GM18873 (cell line): ENCODE data around the gene PCNX2.

ENCODE experiments used
- ATAC-seq: cut with Tn5 transposase; IDR thresholded peaks from one replicate; pipeline ENCODE4 v1.9.1; 2021; ENCODE audit warnings: mild to moderate bottlenecking, moderate library complexity, moderate number of reproducible peaks; ENCODE audit not compliant: unreplicated experiment, low FRiP score

Gene PCNX2

GRCh38 chr1:233237647-233238046 is 57.9 kb downstream of the PCNX2 start:
- ATAC-seq = no peak

- ATAC-seq = no peak
Observed at GRCh38 chr1:233233508-233234040, 62.0 kb downstream of the PCNX2 start.

DNA sequence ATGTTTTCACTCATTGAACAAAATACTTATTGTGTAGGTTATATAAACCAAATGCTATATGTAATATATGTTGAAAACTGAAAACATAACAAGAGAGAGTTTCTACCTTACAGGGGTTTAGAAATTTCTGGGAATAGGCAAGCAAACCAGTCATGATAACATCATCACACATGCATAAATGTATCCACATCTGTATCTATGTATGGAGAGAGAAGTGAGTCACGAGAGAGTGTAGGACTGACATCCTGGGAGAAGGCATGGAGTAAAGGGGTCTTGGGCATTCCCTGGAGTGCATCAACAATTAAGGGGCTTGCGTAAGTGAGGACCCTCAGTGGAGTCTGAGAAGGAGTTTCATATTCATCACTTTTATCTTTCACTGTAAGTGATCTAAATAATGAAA is 65.5 kb downstream of the PCNX2 start:
- ATAC-seq = no peak

DNA sequence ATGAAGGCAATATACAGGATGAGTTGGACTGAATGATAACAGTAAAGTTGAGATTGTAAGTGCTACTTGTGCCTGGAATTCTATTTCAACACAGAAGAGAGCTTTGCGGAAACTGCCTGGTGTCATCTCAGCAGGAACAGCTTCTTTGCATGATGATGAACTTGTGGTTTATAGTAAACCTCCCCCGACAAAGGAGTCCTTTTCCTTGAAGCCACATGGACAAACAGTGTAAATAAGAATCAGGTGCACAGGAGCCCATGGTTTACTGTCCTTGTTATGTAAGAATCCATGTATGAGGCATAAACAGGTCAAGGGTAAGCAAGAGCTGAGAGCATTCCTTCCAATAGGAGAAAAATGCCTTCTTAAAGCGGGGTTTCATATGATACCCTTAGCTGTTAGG is 66.2 kb downstream of the PCNX2 start:
- ATAC-seq = no peak

DNA sequence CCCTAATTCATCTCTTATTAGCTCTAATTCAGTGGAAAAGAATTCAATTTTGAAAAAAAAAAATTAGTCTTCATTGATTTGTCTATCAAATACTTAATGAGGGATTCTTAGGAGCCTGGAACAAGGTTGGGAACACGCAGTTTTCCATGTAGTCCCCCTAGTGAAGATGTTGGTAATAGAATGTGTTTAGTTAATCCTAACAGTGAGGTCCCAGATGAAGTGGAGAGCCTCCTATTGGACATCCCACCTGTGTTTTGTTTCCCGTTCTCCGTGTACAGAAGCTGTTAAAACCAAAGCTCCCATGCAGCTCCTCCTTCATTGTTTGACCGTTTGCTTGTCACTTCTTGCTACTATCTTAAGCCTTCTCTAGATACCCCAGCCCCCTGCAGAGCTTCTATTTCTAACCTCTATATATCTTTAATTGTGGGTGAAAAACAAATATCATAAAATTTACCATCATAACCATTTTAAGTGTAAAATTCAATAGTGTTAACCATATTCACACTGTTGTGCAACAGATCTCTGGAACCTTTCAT is 67.5 kb downstream of the PCNX2 start:
- no peak for ATAC-seq

DNA sequence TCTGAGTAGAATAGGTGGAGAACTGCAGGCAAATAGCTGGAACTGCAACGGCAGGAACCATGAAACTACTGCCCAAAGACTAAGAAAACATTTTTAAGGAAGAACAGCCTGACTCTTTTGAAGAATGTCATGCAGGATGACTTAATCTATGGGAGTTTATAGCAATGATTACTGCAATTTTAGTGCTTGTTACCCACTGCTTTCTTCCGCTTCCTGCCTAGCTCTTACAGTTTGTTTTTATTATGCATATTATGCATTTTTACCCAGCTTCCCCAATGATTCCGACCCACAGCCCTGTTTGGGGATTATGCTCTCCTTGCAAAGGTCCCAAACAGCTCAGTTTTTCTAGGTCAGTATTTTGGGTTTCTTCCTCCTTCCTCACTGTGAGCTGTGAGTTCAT is 71.2 kb downstream of the PCNX2 start:
- no peak for ATAC-seq

DNA sequence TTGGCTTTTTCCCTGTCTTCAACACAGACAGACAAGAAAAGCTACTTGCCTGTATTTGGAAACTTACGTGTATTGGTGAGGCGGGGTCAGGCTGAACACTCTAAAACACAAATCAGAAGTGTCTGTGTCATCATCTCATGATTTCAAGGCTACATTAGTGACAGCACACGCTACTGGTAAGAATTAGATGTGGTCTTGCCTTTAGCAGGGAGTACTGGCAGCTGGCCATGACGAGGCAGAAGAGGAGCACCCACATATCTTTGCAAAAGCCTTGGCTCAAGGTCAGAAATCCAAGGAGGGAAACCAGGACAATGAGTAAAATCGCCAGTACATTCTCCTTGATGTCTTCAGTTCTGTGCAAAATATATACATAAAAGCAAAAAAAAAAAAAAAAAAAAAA is 77.7 kb downstream of the PCNX2 start:
- ATAC-seq = no peak

GRCh38 chr1:233216009-233216408 is 79.5 kb downstream of the PCNX2 start:
- no peak for ATAC-seq

DNA sequence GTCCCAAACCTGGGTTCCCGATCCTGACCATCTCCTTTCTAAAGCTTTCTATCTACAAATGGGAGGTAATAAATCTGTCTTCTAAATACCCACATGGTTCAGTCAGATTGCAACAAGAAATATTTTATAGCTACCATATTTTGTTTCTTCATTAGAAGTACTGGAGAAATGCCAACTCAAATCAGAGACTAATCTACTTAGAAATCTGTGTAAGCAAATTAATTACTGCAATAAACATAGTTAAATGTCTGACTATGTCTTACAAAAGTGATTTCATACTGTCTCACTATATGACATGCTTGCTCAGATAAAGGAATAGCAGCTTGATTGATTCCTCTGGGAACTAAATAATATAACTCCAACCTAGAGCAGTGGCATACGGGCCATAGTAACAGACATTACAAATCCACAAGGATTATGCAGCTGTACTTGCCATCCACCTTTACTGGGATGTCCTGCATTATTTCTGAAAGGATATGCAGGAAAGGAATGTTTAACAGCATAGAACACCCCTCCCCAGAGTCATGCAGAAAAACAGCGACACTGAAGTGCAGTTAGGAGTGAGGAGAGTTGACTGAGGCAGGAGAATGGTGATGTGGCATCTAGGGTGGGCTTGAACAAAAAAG is 80.3 kb downstream of the PCNX2 start:
- no peak for ATAC-seq

DNA sequence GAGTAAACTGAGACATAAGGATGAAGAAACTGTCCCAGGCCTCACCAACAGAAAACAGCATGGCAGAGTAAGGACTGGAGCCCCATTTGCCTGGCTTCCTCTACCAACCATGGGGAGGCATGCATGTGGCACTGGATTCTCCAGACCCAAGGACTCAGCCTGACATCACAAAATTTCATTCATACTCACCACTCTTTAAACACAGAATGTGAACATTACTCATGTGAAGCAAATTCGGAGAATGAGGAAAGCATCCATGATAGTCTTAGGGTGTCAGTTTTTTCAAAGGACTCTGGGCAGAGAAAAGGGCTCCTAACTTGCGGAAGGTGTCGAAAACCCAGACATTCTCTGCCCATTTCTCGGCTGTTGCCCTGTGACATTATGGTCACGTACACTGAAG is 83.9 kb downstream of the PCNX2 start:
- no peak for ATAC-seq

GRCh38 chr1:233211106-233211505 is 84.4 kb downstream of the PCNX2 start:
- no peak for ATAC-seq

DNA sequence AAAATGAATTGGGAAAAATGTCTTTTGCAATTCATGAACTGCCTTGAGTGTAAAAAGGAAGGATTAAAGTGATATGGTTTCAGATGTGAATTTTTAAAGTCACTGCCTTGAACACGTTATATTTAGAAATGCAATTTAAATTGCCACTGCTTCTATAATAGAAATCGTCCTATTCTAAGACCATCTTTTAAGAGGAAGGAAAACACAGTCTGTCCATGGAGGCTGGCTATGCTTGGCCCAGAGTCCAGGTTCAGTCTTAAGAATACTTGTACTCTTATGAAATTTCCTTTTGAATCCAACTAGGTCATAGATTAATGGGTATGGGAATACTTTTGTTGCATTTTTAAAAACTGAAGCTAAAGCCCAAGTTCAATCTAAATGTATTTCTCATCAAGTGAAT is 86.0 kb downstream of the PCNX2 start:
- ATAC-seq = no peak

DNA sequence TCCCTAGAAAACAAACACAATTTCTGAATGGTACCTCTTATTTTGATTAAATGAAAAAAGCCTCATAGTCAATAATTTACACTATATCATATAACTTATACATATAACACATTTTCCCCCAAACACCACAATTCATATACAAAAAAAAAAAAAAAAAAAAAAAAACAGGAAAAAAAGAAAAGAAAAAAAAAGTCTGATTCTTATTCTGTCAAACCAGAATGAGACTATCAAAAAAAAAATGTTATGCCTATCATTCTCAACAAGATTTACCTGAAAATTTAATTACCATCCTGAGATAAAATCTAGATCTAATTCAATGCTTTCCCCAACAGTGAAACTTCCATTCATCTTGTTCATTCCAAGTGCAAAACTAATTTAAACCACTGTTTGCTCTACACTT is 86.8 kb downstream of the PCNX2 start:
- no peak for ATAC-seq

DNA sequence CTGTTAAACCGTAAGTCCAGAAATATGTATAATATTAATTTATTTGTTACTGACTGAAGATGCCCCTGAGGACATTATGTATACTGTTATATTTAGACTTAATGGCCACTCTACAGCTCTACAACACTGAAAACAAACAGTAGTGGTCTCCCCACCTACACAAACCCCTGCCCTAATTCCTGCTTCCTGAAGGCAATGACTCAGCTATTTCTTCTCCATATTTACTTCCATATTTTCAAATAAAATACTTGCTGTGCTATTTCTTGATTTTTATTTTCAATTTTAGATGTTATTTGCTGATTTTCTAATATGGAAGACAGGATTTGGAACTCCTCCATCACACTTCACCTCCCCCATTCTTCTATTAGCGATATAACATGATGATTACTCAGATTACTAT is 97.6 kb downstream of the PCNX2 start:
- ATAC-seq = no peak

GRCh38 chr1:233193741-233194140 is 101.8 kb downstream of the PCNX2 start:
- ATAC-seq = no peak

DNA sequence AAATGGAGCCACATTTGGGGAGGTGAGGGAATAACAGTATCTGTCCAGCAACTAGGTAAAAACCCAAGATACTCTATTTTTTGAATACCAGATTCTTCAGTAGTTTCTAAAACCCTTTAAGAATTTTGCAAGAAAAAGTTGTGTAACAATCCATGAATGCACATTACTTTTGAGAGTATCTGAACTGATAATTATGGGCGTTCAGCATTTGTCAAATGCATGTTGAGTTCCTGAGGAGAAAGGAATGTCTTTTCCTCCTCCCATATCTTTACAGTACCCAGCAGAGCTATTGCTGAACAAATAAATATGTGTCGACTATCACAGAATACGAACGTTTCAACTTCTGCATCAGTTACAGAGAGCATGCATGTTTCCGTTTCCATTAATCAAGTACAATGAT is 104.5 kb downstream of the PCNX2 start:
- ATAC-seq = no peak

GRCh38 chr1:233189526-233189925 is 106.0 kb downstream of the PCNX2 start:
- no peak for ATAC-seq

DNA sequence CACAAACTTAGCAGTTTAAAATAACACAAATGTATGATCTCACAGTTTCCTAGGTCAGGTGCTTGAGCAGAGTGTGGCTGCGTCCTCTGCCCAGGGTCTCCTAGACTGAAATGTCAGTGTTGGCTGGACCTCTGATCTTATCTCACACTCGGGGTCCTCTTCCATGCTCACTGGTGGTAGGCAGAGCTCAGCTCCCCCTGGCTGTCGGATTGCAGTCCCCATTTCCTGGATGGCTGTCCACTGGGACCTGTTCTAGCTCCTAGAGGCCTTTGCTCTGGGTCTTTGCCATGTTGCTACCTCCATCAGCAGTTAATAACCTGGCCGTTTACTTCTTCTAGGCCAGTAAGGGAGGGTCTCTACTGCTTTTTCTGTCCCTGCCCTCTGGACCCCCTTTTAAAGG is 107.5 kb downstream of the PCNX2 start:
- ATAC-seq = no peak

DNA sequence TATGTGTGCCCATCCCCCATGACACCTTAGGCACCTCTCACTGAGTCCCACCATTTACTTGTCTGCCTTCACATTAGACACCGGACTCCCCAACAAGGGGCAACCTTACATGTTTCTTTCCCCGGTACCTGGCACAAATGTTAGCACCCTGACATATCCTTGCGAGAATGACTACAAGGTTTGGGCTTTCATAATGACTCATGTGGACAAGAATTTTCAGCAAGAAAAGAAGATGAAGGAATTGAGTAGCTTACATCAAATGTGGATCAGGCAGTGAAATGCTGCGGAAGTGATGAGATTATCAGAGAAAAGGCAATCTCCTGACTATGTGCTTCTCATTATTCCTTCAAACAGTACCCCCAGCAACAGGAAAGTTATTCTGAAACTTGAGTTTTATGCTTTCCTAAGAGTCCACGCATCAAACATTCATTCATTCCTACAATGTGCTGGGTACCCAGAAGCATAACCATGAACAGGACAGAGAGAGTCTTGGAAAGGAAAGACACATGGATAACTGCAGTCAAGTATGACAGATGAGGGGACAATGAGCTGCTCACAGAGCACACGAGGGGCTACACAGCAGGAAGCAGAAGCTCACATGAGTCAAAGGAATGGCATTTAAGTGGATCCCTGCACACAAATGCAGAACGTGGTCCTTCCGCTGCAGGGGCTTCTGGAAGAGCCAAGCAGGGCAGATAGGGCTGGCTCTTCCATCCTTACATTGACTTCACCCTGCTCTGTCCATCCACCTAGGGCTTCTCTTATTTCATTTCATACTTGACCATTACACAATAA is 112.1 kb downstream of the PCNX2 start:
- ATAC-seq = no peak

DNA sequence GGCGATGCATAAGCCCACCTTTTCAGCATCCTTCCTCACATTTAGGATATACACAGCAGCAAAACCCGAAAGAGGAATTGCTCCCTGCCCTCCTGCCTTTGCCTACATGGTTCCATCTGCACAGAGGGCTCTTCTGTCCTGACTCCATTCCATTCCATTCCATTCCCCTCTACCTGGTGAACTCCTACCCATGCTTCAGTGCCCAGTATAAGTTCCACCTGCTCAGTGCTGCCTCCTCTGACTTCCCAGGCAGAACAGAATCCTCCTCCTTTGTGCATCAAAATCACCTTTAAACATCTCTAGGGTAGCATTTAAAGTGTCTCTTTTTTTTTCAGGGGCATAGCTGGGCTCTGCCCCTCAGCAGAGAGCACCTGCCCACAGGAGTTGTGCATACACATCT is 112.9 kb downstream of the PCNX2 start:
- no peak for ATAC-seq

DNA sequence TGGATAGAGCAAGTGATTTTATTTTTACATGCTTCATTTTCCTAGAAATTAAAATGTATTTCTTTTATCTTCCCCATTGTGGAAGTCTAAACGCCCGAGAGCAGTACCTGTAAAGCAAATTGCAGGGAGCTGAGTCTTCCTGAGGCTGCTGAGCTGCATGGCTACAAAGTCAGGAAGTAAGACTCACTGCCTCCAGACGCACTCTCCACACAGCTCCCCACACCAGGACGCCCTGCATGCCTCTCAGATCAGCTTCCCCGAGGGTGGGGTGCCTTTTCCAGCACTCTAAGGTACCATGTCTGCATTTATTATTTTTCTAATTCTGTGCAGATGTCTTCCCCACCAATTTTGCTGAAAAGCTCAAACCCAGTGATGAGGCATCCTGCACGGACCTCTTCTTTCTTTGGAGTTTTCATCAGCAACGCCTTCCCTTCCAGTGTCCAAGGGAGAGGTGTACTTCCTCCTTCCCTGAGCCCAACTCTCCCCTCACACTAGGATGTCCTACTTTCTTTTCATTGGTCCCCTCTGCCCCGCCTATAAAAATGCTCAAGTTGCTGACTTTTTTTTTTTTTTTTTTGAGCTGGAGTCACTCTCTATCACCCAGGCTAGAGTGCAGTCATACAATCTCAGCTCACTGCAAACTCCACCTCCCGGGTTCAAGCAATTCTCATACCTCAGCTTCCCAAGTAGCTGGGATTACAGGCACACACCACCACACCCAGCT is 114.7 kb downstream of the PCNX2 start:
- ATAC-seq = no peak
